NT2/D1 (cell line): Measurements from ENCODE around the gene RPTOR.

Source experiments
- SUZ12 ChIP-seq: IDR thresholded peaks from 2 replicates; pipeline ENCODE4 v1.6.1; 2011; ENCODE audit not compliant: insufficient read length, insufficient read depth; ENCODE audit errors: extremely low read depth
- YY1 ChIP-seq: IDR thresholded peaks from 2 replicates; pipeline ENCODE4 v1.6.1; 2011; ENCODE audit not compliant: insufficient read length, insufficient read depth
- ZNF274 ChIP-seq: IDR thresholded peaks from 2 replicates; pipeline ENCODE4 v1.6.1; 2011; ENCODE audit warnings: mild to moderate bottlenecking, low read depth, low read length

DNA sequence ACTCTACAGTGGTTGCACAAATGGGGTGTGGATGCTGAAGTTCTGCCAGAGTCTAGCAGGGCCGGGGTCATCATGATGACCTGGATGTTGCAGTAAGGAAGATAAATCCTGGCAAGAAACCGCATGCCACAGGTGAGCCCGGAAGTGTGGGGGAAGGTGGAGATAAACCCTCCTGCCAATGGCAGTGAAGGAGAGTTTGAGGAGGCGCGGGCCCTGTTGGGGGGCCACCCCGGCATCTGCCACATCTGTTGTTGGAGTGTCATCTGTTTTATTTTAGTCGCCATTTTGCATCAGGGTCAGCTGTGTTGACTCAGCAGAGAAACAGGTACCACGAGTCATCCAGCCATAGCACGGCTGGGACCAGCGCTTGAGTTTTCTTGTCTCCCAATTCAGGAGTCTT is 273.2 kb downstream of the RPTOR start:
- TF ChIP-seq YY1 (no peak), ZNF274 (no peak), SUZ12 (no peak)
